ENCODE results near the gene RIMOC1.

DNA sequence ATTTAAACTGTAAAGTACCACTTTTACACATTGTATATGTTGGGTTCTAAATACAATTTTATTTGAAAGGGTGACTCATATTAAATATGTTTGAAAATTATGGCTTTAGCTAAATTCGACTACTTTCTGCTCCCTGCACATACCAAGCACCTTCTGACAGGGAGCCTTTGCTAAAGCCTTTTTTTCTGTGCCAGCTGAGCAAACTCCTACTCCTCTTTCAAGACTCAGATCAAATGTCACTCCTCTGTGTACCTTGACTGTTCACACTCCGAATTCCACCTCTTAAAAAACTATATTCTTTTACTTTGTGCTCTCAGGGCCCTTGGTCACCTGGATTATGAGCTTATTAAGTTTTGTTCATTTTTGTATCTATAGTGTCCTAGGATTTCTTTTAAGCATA, 27.5 kb upstream of the RIMOC1 start:
- TF ChIP-seq, protein P1, sequence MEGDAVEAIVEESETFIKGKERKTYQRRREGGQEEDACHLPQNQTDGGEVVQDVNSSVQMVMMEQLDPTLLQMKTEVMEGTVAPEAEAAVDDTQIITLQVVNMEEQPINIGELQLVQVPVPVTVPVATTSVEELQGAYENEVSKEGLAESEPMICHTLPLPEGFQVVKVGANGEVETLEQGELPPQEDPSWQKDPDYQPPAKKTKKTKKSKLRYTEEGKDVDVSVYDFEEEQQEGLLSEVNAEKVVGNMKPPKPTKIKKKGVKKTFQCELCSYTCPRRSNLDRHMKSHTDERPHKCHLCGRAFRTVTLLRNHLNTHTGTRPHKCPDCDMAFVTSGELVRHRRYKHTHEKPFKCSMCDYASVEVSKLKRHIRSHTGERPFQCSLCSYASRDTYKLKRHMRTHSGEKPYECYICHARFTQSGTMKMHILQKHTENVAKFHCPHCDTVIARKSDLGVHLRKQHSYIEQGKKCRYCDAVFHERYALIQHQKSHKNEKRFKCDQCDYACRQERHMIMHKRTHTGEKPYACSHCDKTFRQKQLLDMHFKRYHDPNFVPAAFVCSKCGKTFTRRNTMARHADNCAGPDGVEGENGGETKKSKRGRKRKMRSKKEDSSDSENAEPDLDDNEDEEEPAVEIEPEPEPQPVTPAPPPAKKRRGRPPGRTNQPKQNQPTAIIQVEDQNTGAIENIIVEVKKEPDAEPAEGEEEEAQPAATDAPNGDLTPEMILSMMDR (IDR thresholded peaks at IDR 0.05): no peak
- TF ChIP-seq PRDM15 (CRISPR knock-in tag; IDR thresholded peaks at IDR 0.05): no peak
- TF ChIP-seq, protein P2, sequence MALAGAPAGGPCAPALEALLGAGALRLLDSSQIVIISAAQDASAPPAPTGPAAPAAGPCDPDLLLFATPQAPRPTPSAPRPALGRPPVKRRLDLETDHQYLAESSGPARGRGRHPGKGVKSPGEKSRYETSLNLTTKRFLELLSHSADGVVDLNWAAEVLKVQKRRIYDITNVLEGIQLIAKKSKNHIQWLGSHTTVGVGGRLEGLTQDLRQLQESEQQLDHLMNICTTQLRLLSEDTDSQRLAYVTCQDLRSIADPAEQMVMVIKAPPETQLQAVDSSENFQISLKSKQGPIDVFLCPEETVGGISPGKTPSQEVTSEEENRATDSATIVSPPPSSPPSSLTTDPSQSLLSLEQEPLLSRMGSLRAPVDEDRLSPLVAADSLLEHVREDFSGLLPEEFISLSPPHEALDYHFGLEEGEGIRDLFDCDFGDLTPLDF (CRISPR knock-in tag; IDR thresholded peaks at IDR 0.05): no peak
- TF ChIP-seq KAT7 (CRISPR knock-in tag; IDR thresholded peaks at IDR 0.05; ENCODE audit: borderline replicate concordance): no peak
- no peak for TF ChIP-seq RELA (CRISPR knock-in tag; IDR thresholded peaks at IDR 0.05; ENCODE audit: borderline replicate concordance)
- TF ChIP-seq ESRRA (CRISPR knock-in tag; IDR thresholded peaks at IDR 0.05; ENCODE audit: borderline replicate concordance): no peak
- TF ChIP-seq FOXP1 (CRISPR knock-in tag; IDR thresholded peaks at IDR 0.05; ENCODE audit: borderline replicate concordance): no peak
- no peak for TF ChIP-seq NR2C2 (CRISPR knock-in tag; IDR thresholded peaks at IDR 0.05)
- TF ChIP-seq, protein P3, sequence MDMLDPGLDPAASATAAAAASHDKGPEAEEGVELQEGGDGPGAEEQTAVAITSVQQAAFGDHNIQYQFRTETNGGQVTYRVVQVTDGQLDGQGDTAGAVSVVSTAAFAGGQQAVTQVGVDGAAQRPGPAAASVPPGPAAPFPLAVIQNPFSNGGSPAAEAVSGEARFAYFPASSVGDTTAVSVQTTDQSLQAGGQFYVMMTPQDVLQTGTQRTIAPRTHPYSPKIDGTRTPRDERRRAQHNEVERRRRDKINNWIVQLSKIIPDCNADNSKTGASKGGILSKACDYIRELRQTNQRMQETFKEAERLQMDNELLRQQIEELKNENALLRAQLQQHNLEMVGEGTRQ (CRISPR knock-in tag; IDR thresholded peaks at IDR 0.05): no peak
- TF ChIP-seq FOXK1 (CRISPR knock-in tag; IDR thresholded peaks at IDR 0.05): no peak
- TF ChIP-seq OVOL2 (CRISPR knock-in tag; IDR thresholded peaks at IDR 0.05; ENCODE audit: borderline replicate concordance): no peak
- TF ChIP-seq, protein P4, sequence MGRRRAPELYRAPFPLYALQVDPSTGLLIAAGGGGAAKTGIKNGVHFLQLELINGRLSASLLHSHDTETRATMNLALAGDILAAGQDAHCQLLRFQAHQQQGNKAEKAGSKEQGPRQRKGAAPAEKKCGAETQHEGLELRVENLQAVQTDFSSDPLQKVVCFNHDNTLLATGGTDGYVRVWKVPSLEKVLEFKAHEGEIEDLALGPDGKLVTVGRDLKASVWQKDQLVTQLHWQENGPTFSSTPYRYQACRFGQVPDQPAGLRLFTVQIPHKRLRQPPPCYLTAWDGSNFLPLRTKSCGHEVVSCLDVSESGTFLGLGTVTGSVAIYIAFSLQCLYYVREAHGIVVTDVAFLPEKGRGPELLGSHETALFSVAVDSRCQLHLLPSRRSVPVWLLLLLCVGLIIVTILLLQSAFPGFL (CRISPR knock-in tag; IDR thresholded peaks at IDR 0.05; ENCODE audit: borderline replicate concordance): no peak
- no peak for TF ChIP-seq CREM (CRISPR knock-in tag; IDR thresholded peaks at IDR 0.05)
- no peak for TF ChIP-seq ZNF512 (CRISPR knock-in tag; IDR thresholded peaks at IDR 0.05; ENCODE audit: borderline replicate concordance)
